ENCODE results near the gene DKC1.

Gene DKC1

DNA sequence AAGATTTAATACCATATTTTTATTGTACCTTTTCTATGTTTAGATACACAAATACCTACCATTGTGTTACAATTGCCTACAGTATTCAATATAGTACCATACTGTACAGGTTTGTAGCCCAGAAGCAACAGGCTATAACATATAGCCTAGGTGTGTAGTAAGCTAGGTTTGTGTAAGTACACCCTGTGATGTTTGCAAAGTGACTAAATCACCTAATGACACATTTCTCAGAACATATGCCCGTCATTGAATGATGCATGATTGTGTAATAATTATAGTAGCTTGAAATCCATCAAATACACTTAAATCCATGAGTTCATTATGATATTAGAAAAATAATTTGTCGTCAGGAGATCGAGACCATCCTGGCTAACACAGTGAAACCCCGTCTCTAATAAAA lies 42.6 kb upstream of the DKC1 start:
- Histone ChIP-seq H3K27me3 (replicated peaks in 2 of 5; ENCODE audit: control insufficient read depth in 4 of 5, insufficient read depth in 5 of 5, low read length in 4 of 5) (no peaks in the 10 kb centered on the region), H3K36me3 (ENCODE audit: control insufficient read depth in 4 of 4, insufficient read depth in 4 of 4, low read length in 3 of 4) (peaks cover 0 to 4% (median 0%) of the 10 kb centered on the region in 4 experiments), H3K4me3 (ENCODE audit: control insufficient read depth in 1 of 7, extremely low read depth in 1 of 7, insufficient read depth in 4 of 7, low read depth in 2 of 7, low read length in 6 of 7) (no peak overlapping the region), H3K9me3 (ENCODE audit: control extremely low read depth in 1 of 5, control insufficient read depth in 4 of 5, insufficient read depth in 2 of 5, low read depth in 1 of 5, low read length in 4 of 5) (peaks cover 0 to 6% (median 2%) of the 10 kb centered on the region in 5 experiments), H3K4me1 (ENCODE audit: control extremely low read depth in 1 of 4, control insufficient read depth in 4 of 4, insufficient read depth in 4 of 4, low read length in 3 of 4) (peaks cover 41 to 80% (median 50%) of the 10 kb centered on the region in 4 experiments), H3K27ac (ENCODE audit: insufficient read depth in 1 of 2, low read depth in 1 of 2, low read length in 2 of 2, poor library complexity in 1 of 2, severe bottlenecking in 2 of 2) (peak overlapping the region in 1 of 2 experiments; percentile 76)
- CTCF ChIA-PET, result interaction anchor here (4.1 to 6.8 kb wide), 3 partner anchors 11 to 29 kb away, joined by 26 to 69 read pairs (median 51); partner anchors contain the start of gene GAB3
- no CpG with 5 or more reads among the region's 4 CpGs for WGBS (ENCODE audit: insufficient coverage)
- DNase-seq, result no peak
- POLR2A ChIA-PET, result no interaction called here

DNA sequence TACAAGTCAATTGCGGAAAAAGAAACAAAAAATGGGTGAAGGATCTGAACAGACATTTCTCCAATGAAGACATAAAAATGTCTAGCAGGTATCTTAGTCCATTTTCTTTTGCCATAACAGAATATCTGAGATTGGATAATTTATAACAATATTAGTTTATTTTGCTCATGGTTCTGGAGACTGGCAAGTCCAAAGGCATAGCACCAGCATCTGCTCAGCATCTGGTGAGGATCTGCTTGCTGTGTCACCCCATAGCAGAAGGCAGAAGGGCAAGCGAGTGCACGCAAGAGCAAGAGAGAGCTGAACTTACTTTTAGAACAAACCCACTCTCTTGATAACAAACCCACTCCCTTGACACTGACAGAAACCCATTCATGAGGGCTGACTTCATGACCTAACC lies 41.5 kb upstream of the DKC1 start:
- DNase-seq, result no peak
- ChIA-PET POLR2A (no interaction called here), CTCF (interaction anchor here (6.8 kb wide), 1 partner anchor 10 kb away, joined by 51 read pairs; no protein-coding TSS in a partner anchor)
- Histone ChIP-seq H3K27ac (ENCODE audit: insufficient read depth in 1 of 2, low read depth in 1 of 2, low read length in 2 of 2, poor library complexity in 1 of 2, severe bottlenecking in 2 of 2) (no peak overlapping the region), H3K36me3 (ENCODE audit: control insufficient read depth in 4 of 4, insufficient read depth in 4 of 4, low read length in 3 of 4) (no peaks in the 10 kb centered on the region), H3K4me3 (ENCODE audit: control insufficient read depth in 1 of 7, extremely low read depth in 1 of 7, insufficient read depth in 4 of 7, low read depth in 2 of 7, low read length in 6 of 7) (no peak overlapping the region), H3K9me3 (ENCODE audit: control extremely low read depth in 1 of 5, control insufficient read depth in 4 of 5, insufficient read depth in 2 of 5, low read depth in 1 of 5, low read length in 4 of 5) (peaks cover 0 to 6% (median 2%) of the 10 kb centered on the region in 5 experiments), H3K4me1 (ENCODE audit: control extremely low read depth in 1 of 4, control insufficient read depth in 4 of 4, insufficient read depth in 4 of 4, low read length in 3 of 4) (peaks cover 41 to 77% (median 54%) of the 10 kb centered on the region in 4 experiments), H3K27me3 (replicated peaks in 2 of 5; ENCODE audit: control insufficient read depth in 4 of 5, insufficient read depth in 5 of 5, low read length in 4 of 5) (no peaks in the 10 kb centered on the region)
- WGBS (ENCODE audit: insufficient coverage), result no CpG with 5 or more reads among the region's 3 CpGs

- ChIA-PET POLR2A (no interaction called here), CTCF (interaction anchor here (1.2 to 7.7 kb wide), 4 partner anchors 14 to 82 kb away, joined by 3 to 51 read pairs (median 4); partner anchors contain the start of gene GAB3)
- 90% methylated on average over 2 of the region's 2 CpGs for WGBS (ENCODE audit: insufficient coverage)
- peaks cover 0 to 2% (median 0%) of the 10 kb centered on the region in 4 experiments for H3K36me3 ChIP-seq (ENCODE audit: control insufficient read depth in 4 of 4, insufficient read depth in 4 of 4, low read length in 3 of 4)
- H3K27me3 ChIP-seq (replicated peaks in 2 of 5; ENCODE audit: control insufficient read depth in 4 of 5, insufficient read depth in 5 of 5, low read length in 4 of 5), result no peaks in the 10 kb centered on the region
- peak overlapping the region in 1 of 7 experiments; percentile 4 for H3K4me3 ChIP-seq (ENCODE audit: control insufficient read depth in 1 of 7, extremely low read depth in 1 of 7, insufficient read depth in 4 of 7, low read depth in 2 of 7, low read length in 6 of 7)
- peaks cover 21 to 74% (median 43%) of the 10 kb centered on the region in 4 experiments for H3K4me1 ChIP-seq (ENCODE audit: control extremely low read depth in 1 of 4, control insufficient read depth in 4 of 4, insufficient read depth in 4 of 4, low read length in 3 of 4)
- H3K27ac ChIP-seq (ENCODE audit: insufficient read depth in 1 of 2, low read depth in 1 of 2, low read length in 2 of 2, poor library complexity in 1 of 2, severe bottlenecking in 2 of 2), result peak overlapping the region in 1 of 2 experiments; percentile 50
- peaks cover 0 to 6% (median 2%) of the 10 kb centered on the region in 5 experiments for H3K9me3 ChIP-seq (ENCODE audit: control extremely low read depth in 1 of 5, control insufficient read depth in 4 of 5, insufficient read depth in 2 of 5, low read depth in 1 of 5, low read length in 4 of 5)
- DNase-seq, result no peak
Measured at GRCh38 chrX:154724993-154725756, 37.5 kb upstream of the DKC1 start.

GRCh38 chrX:154727418-154727817 lies 35.2 kb upstream of the DKC1 start:
- H3K27me3 ChIP-seq (replicated peaks in 2 of 5; ENCODE audit: control insufficient read depth in 4 of 5, insufficient read depth in 5 of 5, low read length in 4 of 5), result no peaks in the 10 kb centered on the region
- peaks cover 0 to 2% (median 0%) of the 10 kb centered on the region in 4 experiments for H3K36me3 ChIP-seq (ENCODE audit: control insufficient read depth in 4 of 4, insufficient read depth in 4 of 4, low read length in 3 of 4)
- no peaks in the 10 kb centered on the region for H3K9me3 ChIP-seq (ENCODE audit: control extremely low read depth in 1 of 5, control insufficient read depth in 4 of 5, insufficient read depth in 2 of 5, low read depth in 1 of 5, low read length in 4 of 5)
- peak overlapping the region in 1 of 2 experiments; percentile 36 for H3K27ac ChIP-seq (ENCODE audit: insufficient read depth in 1 of 2, low read depth in 1 of 2, low read length in 2 of 2, poor library complexity in 1 of 2, severe bottlenecking in 2 of 2)
- WGBS (ENCODE audit: insufficient coverage), result no CpG with 5 or more reads among the region's 1 CpG
- POLR2A ChIA-PET, result no interaction called here
- H3K4me3 ChIP-seq (ENCODE audit: control insufficient read depth in 1 of 7, extremely low read depth in 1 of 7, insufficient read depth in 4 of 7, low read depth in 2 of 7, low read length in 6 of 7), result no peak overlapping the region
- CTCF ChIA-PET, result interaction anchor here (0.9 to 7.7 kb wide), 3 partner anchors 9 to 22 kb away, joined by 3 to 51 read pairs (median 51); partner anchors contain the start of gene GAB3
- peaks cover 40 to 91% (median 58%) of the 10 kb centered on the region in 4 experiments for H3K4me1 ChIP-seq (ENCODE audit: control extremely low read depth in 1 of 4, control insufficient read depth in 4 of 4, insufficient read depth in 4 of 4, low read length in 3 of 4)
- DNase-seq, result no peak

- CTCF ChIA-PET, result interaction anchor here (7.0 to 7.7 kb wide), 2 partner anchors 9 to 21 kb away, joined by 51 read pairs; partner anchors contain the start of gene GAB3
- 48% methylated on average over 3 of the region's 3 CpGs for WGBS (ENCODE audit: insufficient coverage)
- H3K4me3 ChIP-seq (ENCODE audit: control insufficient read depth in 1 of 7, extremely low read depth in 1 of 7, insufficient read depth in 4 of 7, low read depth in 2 of 7, low read length in 6 of 7), result peak overlapping the region in 1 of 7 experiments; percentile 5
- H3K27ac ChIP-seq (ENCODE audit: insufficient read depth in 1 of 2, low read depth in 1 of 2, low read length in 2 of 2, poor library complexity in 1 of 2, severe bottlenecking in 2 of 2), result peak overlapping the region in 1 of 2 experiments; percentile 36
- H3K27me3 ChIP-seq (replicated peaks in 2 of 5; ENCODE audit: control insufficient read depth in 4 of 5, insufficient read depth in 5 of 5, low read length in 4 of 5), result no peaks in the 10 kb centered on the region
- POLR2A ChIA-PET, result no interaction called here
- H3K36me3 ChIP-seq (ENCODE audit: control insufficient read depth in 4 of 4, insufficient read depth in 4 of 4, low read length in 3 of 4), result peaks cover 0 to 2% (median 0%) of the 10 kb centered on the region in 4 experiments
- peaks cover 43 to 93% (median 62%) of the 10 kb centered on the region in 4 experiments for H3K4me1 ChIP-seq (ENCODE audit: control extremely low read depth in 1 of 4, control insufficient read depth in 4 of 4, insufficient read depth in 4 of 4, low read length in 3 of 4)
- no peaks in the 10 kb centered on the region for H3K9me3 ChIP-seq (ENCODE audit: control extremely low read depth in 1 of 5, control insufficient read depth in 4 of 5, insufficient read depth in 2 of 5, low read depth in 1 of 5, low read length in 4 of 5)
- no peak for DNase-seq
Measured at GRCh38 chrX:154727871-154728270, 34.8 kb upstream of the DKC1 start.

DNA sequence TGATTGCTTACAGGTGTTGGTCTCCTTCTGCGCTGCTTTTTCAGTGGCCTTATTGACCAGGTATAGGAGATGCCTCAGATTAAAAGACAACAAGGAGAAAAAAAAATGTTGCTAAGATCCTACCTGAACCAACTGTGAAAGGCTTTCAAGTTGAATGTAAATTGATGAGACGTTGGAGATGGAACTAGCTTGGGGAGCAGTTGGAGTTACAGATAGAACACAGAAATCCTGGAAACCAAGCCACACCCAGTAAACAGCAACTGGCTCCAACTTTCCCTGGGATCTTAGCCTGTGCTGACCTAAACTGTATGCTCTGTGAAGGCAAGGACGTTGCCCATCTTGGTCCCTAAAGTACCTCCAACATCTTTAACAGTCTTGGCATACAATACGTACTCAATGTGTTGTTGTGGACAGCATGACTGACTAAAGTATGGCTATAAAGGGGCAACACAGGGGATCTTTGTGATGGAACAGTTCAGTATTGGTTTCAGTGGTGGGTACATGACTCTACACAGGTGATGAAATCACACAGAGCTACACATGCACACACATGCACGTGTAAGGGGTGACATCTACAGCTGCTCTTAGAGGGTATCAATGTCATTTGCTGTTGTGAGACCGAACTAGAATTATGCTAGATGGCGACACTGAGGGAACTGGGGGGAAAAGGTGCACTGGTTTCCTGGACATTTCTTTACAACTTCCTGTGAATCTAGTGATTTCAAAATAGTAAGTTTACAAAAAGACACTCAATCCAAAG lies 34.1 kb upstream of the DKC1 start:
- Histone ChIP-seq H3K27me3 (replicated peaks in 2 of 5; ENCODE audit: control insufficient read depth in 4 of 5, insufficient read depth in 5 of 5, low read length in 4 of 5) (no peaks in the 10 kb centered on the region), H3K9me3 (ENCODE audit: control extremely low read depth in 1 of 5, control insufficient read depth in 4 of 5, insufficient read depth in 2 of 5, low read depth in 1 of 5, low read length in 4 of 5) (no peaks in the 10 kb centered on the region), H3K4me3 (ENCODE audit: control insufficient read depth in 1 of 7, extremely low read depth in 1 of 7, insufficient read depth in 4 of 7, low read depth in 2 of 7, low read length in 6 of 7) (peak overlapping the region in 1 of 7 experiments; percentile 5), H3K27ac (ENCODE audit: insufficient read depth in 1 of 2, low read depth in 1 of 2, low read length in 2 of 2, poor library complexity in 1 of 2, severe bottlenecking in 2 of 2) (no peak overlapping the region), H3K4me1 (ENCODE audit: control extremely low read depth in 1 of 4, control insufficient read depth in 4 of 4, insufficient read depth in 4 of 4, low read length in 3 of 4) (peaks cover 50 to 94% (median 64%) of the 10 kb centered on the region in 4 experiments), H3K36me3 (ENCODE audit: control insufficient read depth in 4 of 4, insufficient read depth in 4 of 4, low read length in 3 of 4) (peaks cover 0 to 2% (median 0%) of the 10 kb centered on the region in 4 experiments)
- 74% methylated on average over 5 of the region's 7 CpGs for WGBS (ENCODE audit: insufficient coverage)
- ChIA-PET POLR2A (no interaction called here), CTCF (interaction anchor here (2.4 to 7.7 kb wide), 3 partner anchors 10 to 20 kb away, joined by 8 to 51 read pairs (median 51); partner anchors contain the start of gene GAB3)
- DNase-seq, result no peak

Measured in common myeloid progenitor, CD34-positive (primary cell).